H1 (cell line): ENCODE measurements around the gene MBOAT2. TPM values are rescaled to one million over a fixed set of nuclear protein-coding genes. Genes with fewer than 3 reads are reported as not detected.

Experiments used
- ASH2L ChIP-seq: fragments of 200-600, 300-600 bp; sonication (generic); IDR thresholded peaks from one replicate; pipeline ENCODE4 v1.7.1; 2017; ENCODE audit warnings: low read length
- ATF3 ChIP-seq: IDR thresholded peaks from 2 replicates; pipeline ENCODE4 v1.6.1; 2011; ENCODE audit warnings: low read depth, mild to moderate bottlenecking, low read length; ENCODE audit not compliant: insufficient read depth
- EP300 ChIP-seq, 2 experiments: IDR thresholded peaks; 1 replicate in 1 of 2; 2 replicates in 1 of 2; pipeline ENCODE4 v1.6.1; 2011 to 2012; ENCODE audit warnings: low read depth in 2 of 2, low read length in 2 of 2, mild to moderate bottlenecking in 2 of 2, borderline replicate concordance in 1 of 2, inconsistent platforms in 1 of 2, moderate library complexity in 1 of 2
- FOSL1 ChIP-seq: IDR thresholded peaks from 2 replicates; pipeline ENCODE4 v1.6.1; 2011; ENCODE audit warnings: mild to moderate bottlenecking, low read depth, low read length, moderate library complexity; ENCODE audit not compliant: insufficient read depth
- MAFK ChIP-seq: IDR thresholded peaks from 2 replicates; pipeline ENCODE4 v1.6.1; 2012; ENCODE audit warnings: low read depth, mild to moderate bottlenecking, improper control_type of control experiment, low read length
- SIN3A ChIP-seq, 2 experiments: IDR thresholded peaks in 1 of 2; conservative IDR thresholded peaks in 1 of 2; 2 replicates each; pipeline ENCODE4 v1.6.1; 2011 to 2012; ENCODE audit warnings: low read length in 2 of 2, improper control_type of control experiment in 1 of 2, low read depth in 1 of 2, mild to moderate bottlenecking in 1 of 2
- polyA plus RNA-seq, 7 experiments: library from polyadenylated mRNA; depleted of rRNA in 3 of 7; stranded (reverse) in 5 of 7; unstranded in 2 of 7; fragments of >200 nt in 5 of 7; fragments of 200-250 nt in 2 of 7; gene quantifications; 1 replicate in 5 of 7; 2 replicates in 1 of 7; 4 replicates in 1 of 7; pipeline versions ENCODE4 v1.2.1 to v1.2.3, GENCODE V29; 2011 to 2013; ENCODE audit warnings: missing spikeins in 2 of 7, mixed read lengths in 2 of 7
- total RNA-seq: library from RNA; stranded (reverse); fragmentation: NEBNext Ultra II Directional; extraction: Animal tissue kit (Norgen Biotek cat#: 25700); gene quantifications from 2 replicates; pipeline ENCODE4 v1.2.1, GENCODE V29; 2021

The MBOAT2 gene
- total and polyA plus RNA-seq, 2 of the 8 experiments (the other 6 are each of a cell fraction or from before 2014, with no cell fraction given) = 11.2 to 23.4 TPM

- TF ChIP-seq SIN3A (conservative IDR thresholded peaks at IDR 0.05 in 1 of 2, IDR thresholded peaks at IDR 0.05 in 1 of 2; ENCODE audit: low read depth in 1 of 2, low read length in 2 of 2) (no peak), MAFK (no peak), EP300 (IDR thresholded peaks at IDR 0.05; ENCODE audit: borderline replicate concordance in 1 of 2, low read depth in 2 of 2, low read length in 2 of 2) (no peak), ASH2L (no peak), FOSL1 (no peak), ATF3 (no peak)
- TF ChIP-seq, all 59 proteins: peak for 0
Measured at GRCh38 chr2:8997108-8997507, 6.4 kb downstream of the MBOAT2 start (continued).
